Stimulated activated CD8-positive, alpha-beta memory T cell treated with anti-CD3 and anti-CD28 coated beads, Interleukin-2, amount 100 ng/mL, for 48 hours (primary cell): ENCODE data around the gene ITM2B.
"Not testable (repeated sequence)": the region's sequence is repeated elsewhere in the genome, so short reads cannot be mapped to it uniquely, and the experiment has no call there.

Experiments
- DNase-seq, 2 donors: peaks; one replicate each; pipeline ENCODE4 v3.0.0-alpha.2; 2020; ENCODE audit warnings: low read depth in 2 of 2

ITM2B gene

GRCh38 chr13:48233046-48233888, at the start of gene ITM2B:
TSS of gene ITM2B (plus strand) at chr13:48233206. CDS start at chr13:48233361, 155 bp downstream.
- peak; percentile 42 to 48 for DNase-seq

DNA sequence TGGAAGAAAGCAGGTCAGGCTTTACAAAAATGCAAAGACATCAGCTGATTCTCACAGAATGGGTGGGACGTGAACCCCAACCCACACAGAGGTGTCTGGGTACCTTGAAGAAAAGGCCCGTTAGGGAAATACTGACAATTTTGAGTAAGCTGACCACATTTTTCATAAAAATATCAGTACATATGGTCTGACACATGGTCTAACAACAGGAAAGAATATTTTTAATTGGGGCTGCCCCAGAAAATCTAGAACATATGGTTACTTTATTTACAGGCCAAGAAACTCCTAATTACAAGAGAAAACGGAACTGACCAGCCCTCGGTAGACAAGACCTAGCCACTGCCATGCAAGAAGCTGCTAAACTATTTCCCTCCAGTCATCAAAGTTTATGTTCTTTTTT, 48.7 kb upstream of the ITM2B start:
- DNase-seq, result no peak

GRCh38 chr13:48185018-48185417, 48.0 kb upstream of the ITM2B start:
- DNase-seq, result no peak

DNA sequence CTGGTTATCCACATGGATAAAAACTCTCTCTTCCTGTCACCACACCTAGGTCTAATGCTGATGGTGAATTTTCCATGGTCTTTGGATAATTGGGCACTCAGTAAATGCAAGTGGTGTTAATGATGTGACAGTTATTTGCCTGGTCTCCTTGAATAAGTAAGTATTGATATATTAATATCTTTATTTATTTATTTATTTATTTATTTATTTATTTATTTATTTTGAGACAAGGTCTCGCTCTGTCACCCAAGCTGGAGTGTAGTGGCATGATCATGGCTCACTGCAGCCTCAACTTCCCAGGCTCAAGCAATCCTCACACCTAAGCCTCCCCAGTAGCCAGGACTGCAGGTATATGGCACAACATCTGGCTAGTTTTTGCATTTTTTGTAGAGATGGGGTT, 46.3 kb upstream of the ITM2B start:
- DNase-seq, result no peak

- DNase-seq, result no peak
Observed at GRCh38 chr13:48188131-48188530, 44.9 kb upstream of the ITM2B start.

GRCh38 chr13:48188601-48189000, 44.4 kb upstream of the ITM2B start:
- DNase-seq, result no peak

DNA sequence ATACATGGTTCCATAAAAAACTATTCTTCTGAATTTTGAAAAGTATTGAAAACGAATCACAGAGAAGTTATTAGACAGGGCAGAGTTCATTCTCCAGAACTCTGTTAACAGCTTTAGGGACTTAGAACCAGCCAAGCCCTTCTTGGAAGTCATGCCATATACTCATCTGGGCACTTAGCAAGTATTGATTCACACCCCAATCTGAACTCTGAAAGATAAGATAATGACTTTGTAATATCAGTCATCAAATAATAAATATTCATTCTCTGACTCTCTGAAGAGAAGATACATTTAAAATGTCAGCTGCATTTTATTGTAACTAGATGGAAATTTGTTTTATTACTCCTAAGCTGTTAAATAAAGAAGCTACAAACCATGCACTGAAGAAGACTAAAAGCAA, 43.8 kb upstream of the ITM2B start:
- DNase-seq, result no peak

- DNase-seq, result no peak
Observed at GRCh38 chr13:48192411-48192935, 40.5 kb upstream of the ITM2B start.

DNA sequence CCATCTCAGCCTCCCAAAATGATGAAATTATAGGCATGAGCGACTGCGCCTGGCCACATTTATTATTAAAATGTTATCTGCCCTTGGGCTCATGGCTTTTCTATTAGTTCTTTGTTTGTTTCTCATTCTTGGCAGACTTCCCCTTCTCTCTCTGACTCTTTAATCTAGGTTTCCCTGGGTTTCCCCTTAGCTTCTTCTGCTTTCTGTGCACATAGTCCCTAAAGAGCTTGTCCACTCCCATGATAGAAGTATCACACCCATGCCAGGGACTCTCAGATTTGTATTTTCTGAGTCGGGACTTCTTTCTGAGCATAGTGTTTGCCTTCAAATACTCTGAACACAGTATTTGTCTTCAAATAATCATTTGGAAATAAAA, 38.6 kb upstream of the ITM2B start:
- DNase-seq, result no peak

DNA sequence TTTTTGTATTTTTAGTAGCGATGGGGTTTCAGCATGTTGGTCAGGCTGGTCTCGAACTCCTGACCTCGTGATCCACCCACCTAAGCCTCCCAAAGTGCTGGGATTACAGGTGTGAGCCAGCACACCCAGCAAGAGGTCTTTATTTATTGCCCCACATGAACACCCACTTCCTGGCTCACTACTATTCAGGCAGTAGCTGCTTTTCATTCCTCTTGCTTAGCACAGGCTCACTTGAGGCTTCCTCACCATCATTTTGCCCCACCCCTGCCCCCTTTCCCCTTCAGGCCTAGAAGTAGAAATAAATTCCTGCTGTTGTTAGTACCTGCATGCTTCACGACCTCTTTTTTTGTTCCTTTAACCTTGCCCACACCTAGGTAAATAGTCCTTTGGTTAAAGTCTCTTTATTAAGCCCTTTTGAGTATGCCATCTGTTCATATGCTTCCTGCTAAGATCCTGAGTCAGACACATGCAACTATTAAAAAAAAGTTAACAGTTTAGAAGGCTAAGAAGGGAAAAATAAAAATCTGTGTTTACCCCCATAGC, 33.5 kb upstream of the ITM2B start:
- no peak for DNase-seq

GRCh38 chr13:48201044-48201443, 32.0 kb upstream of the ITM2B start:
- DNase-seq, result no peak

GRCh38 chr13:48207207-48207606, 25.8 kb upstream of the ITM2B start:
- not testable (repeated sequence) for DNase-seq

DNA sequence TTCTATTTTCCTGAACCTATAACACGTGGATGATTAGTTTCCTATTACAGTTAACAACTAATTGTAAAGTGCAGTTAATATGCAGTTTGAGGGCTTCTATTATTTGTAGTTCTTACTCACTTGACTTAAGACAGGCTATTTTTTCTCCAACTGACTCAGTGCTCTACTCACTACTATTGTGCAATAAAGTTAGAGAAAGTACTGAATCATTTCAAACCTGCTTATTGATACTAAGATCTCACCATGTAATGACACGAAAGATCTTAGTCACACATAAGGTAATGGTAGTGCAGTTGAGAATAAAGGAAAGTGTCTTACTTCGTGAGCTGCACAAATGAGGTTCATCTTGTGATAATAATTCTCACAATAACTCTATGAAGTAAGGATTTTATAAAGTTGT, 22.8 kb upstream of the ITM2B start:
- no peak for DNase-seq

DNA sequence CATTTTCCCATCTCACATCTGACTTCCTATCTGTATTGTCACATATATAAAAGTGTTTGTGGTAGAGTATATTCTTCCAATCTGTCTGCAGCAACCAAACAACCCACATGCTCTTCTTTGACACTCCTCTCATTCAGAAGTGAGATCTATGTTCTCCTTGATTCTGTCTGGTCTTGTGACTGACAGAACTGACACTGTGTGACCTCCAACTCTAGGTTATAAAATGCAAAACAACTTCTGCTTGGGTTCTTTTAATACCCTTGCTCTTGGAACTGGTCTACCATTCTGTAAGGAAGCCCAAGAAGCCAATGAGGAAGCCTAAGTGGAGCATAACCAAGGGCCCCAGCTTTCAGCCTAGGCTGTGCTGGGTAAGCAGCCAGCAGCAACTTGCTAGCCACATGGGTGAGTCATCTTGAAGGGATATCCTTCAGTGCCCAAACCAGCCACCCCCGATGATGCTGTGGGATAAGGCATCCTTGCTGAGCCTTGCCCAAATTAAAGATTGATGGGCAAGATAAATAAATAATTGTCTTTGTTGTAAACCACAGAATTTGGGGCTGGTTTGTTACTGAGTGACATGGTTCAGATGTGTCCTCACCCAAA, 18.4 kb upstream of the ITM2B start:
- no peak for DNase-seq

- not testable (repeated sequence) for DNase-seq
Observed at GRCh38 chr13:48215511-48216203, 17.3 kb upstream of the ITM2B start.

DNA sequence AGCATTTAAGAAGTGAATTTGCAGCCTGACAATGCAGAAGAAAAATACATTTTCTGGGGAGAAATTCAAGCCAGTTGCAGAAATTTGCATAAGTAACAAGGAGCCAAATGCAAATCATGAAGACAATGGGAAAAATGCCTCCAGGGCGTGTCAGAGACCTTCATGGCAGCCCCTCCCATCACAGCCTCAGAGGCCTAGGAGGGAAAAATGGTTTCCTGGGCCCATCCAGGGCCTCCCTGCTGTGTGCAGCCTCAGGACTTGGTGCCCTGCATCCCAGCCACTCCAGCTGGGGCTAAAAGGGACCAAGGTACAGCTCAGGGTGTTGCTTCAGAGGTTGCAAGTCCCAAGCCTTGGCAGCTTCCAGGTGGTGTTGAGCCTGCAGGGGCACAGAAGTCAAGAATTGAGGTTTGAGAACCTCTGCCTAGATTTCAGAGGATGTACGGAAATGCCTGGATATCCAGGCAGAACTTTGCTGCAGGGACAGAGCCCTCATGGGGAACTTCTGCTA, 16.7 kb upstream of the ITM2B start:
- no peak for DNase-seq

- no peak for DNase-seq
Observed at GRCh38 chr13:48220592-48220980, 12.4 kb upstream of the ITM2B start.

DNA sequence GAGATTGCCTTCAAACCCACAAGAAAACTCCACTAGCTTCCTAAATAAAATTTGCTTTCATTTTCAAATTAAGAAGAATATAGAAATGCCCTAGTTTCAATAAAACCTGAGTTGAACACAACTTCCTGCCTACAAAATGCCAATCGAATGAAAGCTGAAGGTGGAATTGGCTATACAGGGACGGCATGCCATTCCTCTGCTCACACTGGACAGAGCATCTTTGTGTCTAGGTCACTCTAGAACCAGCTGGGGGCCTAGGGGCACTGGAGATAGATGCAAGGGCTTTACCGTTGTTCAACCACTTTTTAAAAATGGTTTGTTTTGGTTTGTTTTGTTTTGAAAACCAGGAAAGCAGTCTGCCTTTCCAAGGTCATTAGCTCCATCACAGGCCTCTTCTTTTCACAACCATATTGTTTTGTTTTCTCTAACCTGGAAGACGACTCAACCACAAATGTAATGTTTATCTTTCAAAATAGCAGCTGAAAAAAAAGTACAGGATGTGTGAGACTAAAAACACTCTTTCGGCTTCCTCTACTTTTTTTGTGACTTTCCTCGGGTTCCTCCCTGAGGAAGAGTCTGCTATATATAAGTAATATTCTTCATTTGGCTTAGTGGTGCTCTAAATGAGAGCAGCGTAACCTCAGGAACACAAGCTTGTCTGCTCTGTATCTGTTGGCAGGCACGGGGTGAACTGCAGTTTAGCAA, 11.9 kb upstream of the ITM2B start:
- DNase-seq, result no peak

DNA sequence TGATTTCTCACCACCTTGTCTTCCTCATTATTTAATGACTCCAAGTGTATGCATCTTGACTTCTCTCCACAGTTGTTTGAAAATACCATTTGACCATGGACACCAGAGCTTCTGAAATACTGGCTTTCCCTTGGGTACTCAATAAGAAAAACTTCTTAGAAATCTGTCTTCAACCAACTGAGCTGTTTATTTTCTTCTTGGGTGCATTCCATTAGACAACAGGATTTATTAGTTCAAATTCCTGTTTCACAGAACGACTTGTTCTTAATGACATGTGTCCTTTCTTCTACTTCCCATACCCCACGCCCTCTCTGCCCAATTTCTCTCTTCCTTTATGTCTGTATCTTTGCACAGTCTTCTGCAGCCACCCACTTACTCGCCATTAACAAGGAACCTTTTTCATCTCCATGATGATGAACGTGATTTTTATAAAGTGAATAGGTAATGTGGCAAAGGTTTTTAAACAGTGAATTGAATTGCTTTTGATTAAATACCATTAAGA, 11.3 kb upstream of the ITM2B start:
- DNase-seq, result no peak

GRCh38 chr13:48222358-48223301, 10.4 kb upstream of the ITM2B start:
- no peak for DNase-seq
